CD1c-positive myeloid dendritic cell (primary cell): Measurements from ENCODE around the gene MPP4.

Experiments
- DNase-seq: peaks from one replicate; pipeline ENCODE4 v3.0.0-alpha.2; 2016; ENCODE audit errors: extremely low spot score

Gene MPP4

DNA sequence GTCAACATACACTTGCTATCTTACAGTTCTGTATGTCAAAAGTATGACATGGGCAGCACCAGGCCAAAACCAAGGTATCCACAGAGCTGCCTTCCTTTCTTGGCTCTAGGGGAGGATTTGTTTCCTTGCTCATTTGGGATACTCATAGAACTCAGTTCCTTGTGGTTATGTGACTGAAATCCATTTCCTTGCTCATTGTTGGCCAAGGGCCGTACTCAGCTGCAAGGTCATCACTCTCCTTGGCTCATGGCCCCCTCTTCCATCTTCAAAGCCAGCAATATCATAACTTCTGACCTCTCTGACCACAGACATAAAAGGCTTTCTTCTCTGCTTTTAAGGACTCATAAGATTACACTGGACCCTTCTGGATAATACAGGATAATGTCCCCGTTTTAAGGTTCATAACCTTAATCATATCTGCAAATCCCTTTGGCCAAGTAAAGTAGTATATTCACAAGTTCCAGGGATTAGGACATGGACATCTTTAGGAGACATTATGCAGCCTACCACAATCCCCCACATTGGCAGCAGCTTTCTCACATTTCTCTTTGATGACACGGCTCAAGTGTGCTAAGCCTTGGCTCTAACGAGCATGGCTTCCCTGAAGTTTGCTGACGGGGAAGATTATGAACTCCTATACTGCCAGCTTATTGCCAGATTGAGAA lies 76.0 kb downstream of the MPP4 start:
- DNase-seq: no peak

DNA sequence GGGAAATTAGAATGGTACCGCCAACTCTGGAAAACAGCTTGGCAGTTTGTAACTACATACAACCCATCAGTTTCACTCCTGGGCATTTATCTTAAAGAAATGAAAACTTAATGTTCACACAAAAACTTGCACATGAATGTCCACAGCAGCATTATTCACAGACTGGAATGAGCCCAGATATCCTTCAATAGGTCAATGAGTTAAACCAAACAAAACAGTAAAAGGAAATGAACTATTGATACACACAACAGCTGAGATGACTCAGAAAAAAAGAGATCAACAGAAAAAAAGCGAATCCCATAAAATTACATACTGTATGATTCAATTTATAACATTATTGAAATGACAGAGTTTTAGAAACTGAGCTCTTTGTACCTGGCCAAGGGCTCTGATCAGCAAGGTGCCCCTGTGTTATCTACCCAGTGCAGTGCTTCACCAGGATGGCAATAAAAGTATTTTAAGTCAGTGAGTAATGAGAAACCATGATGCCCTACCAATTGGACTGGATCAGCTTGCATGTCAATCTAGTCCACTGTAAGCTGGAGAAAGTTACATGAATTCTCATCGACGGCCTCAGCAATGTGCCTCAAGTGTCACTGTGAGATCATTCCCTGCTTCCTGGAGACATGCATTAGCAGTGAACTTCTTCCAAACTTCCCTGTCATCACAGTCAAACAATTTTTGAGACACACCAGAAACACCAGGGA lies 77.0 kb downstream of the MPP4 start:
- DNase-seq: no peak

DNA sequence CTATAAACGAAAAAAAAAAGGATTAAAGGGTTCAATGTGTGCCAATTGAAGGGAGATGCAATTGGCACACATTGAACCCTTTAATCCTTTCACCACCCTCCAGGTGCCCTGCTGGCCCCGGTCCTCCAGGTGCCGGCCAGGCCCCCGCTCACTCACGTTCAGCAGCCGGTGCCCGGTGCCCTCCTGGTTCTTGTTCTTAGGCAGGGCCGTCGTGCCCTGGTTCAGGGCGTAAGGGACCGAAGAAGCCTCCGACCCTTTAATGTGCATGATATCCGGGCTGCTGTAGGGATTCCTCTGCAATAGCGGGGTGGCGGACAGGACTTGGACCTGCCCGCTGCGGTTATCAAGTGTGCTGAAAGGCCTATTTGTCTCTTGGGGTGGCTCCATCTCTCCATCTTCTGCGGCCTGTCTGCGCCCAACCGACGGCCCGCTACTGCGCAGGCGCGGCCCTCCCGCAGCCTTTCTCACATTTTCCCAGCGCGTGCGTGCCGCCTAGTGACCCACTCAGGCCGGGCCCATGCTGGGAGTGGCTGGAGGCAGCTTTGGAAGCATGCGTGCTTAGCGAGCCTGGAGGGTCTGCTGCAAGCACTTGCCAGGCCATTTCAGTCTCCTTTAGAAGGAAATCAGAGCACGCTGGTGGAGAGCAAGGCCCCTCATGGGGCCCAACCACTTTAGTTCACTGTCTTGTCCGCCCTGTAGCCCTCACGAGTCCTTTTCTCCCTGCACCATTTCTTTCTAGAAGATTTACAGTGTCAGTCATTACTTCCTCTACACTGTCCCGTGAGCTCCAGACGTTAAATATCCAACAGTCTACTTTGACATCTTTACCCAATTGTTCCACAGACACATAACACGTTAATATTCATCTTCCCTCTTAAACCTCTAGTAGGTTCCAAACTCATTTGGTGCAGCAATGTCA lies 79.4 kb downstream of the MPP4 start:
- no peak for DNase-seq

DNA sequence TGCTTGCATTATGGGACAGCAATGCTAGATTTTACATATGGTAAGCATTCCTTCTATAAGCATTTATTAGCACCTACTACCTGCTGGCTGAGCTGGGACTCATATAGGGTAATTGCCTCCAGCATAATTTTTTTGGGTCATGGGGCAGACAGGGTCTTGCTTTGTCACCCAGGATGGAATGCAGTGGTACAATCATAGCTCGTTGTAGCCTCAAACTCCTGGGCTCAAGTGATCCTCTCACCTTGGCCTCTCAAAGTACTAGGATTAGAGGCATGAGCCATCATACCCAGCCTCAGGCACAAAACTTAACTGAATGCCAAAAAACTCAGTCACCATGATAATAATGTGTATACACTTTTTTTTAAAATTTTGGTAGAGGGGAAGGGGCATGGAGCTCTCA lies 90.4 kb downstream of the MPP4 start:
- no peak for DNase-seq

DNA sequence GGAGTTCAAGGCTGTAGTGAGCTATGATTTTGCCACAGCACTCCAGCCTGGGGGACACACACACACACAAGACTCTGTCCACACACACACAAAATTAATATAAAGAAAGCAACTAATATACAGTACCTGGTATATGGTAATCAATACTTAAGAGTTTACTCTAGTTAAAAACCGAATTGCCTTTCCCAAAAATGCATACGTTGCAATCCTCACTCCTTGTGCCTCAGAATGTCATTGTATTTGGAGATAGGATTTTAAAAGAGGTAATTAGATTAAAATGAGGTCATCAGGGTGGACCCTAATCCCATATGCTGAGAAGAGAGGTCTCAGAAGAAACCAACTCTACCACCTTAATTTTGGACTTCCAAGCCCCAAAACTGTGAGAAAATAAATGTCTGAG lies 90.9 kb downstream of the MPP4 start:
- no peak for DNase-seq

DNA sequence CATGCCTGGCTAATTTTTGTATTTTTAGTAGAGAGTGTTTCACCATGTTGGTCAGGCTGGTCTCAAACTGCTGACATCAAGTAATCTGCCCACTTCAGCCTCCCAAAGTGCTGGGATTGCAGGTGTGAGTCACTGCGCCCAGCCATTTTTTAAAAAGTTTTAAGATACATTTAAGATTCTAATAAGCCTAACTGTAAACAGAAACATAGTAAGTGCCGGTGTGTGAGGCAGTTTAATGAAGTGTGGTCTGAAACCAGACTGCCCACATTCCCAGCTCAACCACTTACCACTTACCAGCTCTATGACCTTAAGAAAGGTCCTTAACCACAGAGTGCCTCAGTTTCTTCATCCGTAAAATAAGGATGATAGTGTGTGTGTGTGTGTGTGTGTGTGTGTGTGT lies 97.5 kb downstream of the MPP4 start:
- DNase-seq: no peak

GRCh38 chr2:201597397-201597796 lies 101.0 kb downstream of the MPP4 start:
- no peak for DNase-seq
